Activated B cell treated with CpG ODN at 0.5 μM for 24 hours (primary cell): Measurements from ENCODE around the gene TWF1. TPM values are rescaled to one million over a fixed set of nuclear protein-coding genes. Genes with fewer than 3 reads are reported as not detected.

ENCODE experiments used
- ATAC-seq: fragments of 200-7000 bp; cut with Tn5 transposase; one replicate; pipeline ENCODE4 v1.10.0; 2021; ENCODE audit warnings: low read depth, mild to moderate bottlenecking, moderate library complexity
- CTCF ChIA-PET: fragments of 350-600 bp; sonication (Branson Sonifier 250); formaldehyde crosslinking; loops from one replicate; lab custom pipeline; 2021; ENCODE audit warnings: antibody characterized with exemption; lab: Charles Lee
- POLR2A ChIA-PET: fragments of 350-600 bp; sonication (Branson Sonifier 250); formaldehyde crosslinking; loops from one replicate; lab custom pipeline; 2021; ENCODE audit warnings: antibody characterized with exemption; lab: Charles Lee
- DNase-seq: peaks from one replicate; pipeline ENCODE4 v3.0.0; 2022
- H3K27ac Mint-ChIP-seq: one replicate; pipeline ENCODE4 v1.8.0; 2020; ENCODE audit warnings: mixed read lengths
- H3K27me3 Mint-ChIP-seq: one replicate; pipeline ENCODE4 v1.8.0; 2021; ENCODE audit warnings: mixed read lengths
- H3K36me3 Mint-ChIP-seq: one replicate; pipeline ENCODE4 v1.8.0; 2021; ENCODE audit warnings: low read depth, mixed read lengths
- H3K4me1 Mint-ChIP-seq: one replicate; pipeline ENCODE4 v1.8.0; 2021; ENCODE audit warnings: mixed read lengths
- H3K4me3 Mint-ChIP-seq: one replicate; pipeline ENCODE4 v1.8.0; 2020; ENCODE audit warnings: mild to moderate bottlenecking, mixed read lengths
- H3K9me3 Mint-ChIP-seq: one replicate; pipeline ENCODE4 v1.8.0; 2020; ENCODE audit warnings: mixed read lengths
- CTCF ChIP-seq: fragments of 200-600 bp; IDR thresholded peaks from one replicate; pipeline ENCODE4 v1.8.0; 2022; ENCODE audit warnings: antibody characterized with exemption, mild to moderate bottlenecking
- intact Hi-C: fragments of 100-400 bp; cut with micrococcal nuclease; formaldehyde crosslinking; loops from one replicate; pipeline ENCODE4 v1.15.1; 2024
- total RNA-seq: library from RNA; stranded (reverse); gene quantifications from 2 replicates; pipeline ENCODE4 v1.2.3, GENCODE V29; 2022

TWF1 gene
- total RNA-seq, 1 donor from 2014 or later: 28.2 TPM

- POLR2A ChIA-PET: interaction anchor here (1.2 kb wide), 1 partner anchor 17 kb away, joined by 3 read pairs; no protein-coding TSS in a partner anchor
- Mint-ChIP-seq H3K27ac (no peak overlapping the region), H3K36me3 (no peaks in the 10 kb centered on the region)
These were observed 18.2 kb upstream of the TWF1 start for GRCh38 chr12:43824207-43824775.

GRCh38 chr12:43816168-43816567 is 10.1 kb upstream of the TWF1 start:
- peaks cover 14% of the 10 kb centered on the region for H3K27me3 Mint-ChIP-seq
- no peak overlapping the region for H3K4me3 Mint-ChIP-seq

More at GRCh38 chr12:43824207-43824775, 18.2 kb upstream of the TWF1 start:
- CTCF ChIA-PET: no interaction called here
- no peaks in the 10 kb centered on the region for H3K27me3 Mint-ChIP-seq
- no peak overlapping the region for H3K4me3 Mint-ChIP-seq
- intact Hi-C loops: no loop called here
- H3K4me1 Mint-ChIP-seq: peaks cover 12% of the 10 kb centered on the region
- H3K9me3 Mint-ChIP-seq: no peaks in the 10 kb centered on the region
- TF ChIP-seq CTCF: no peak
- DNase-seq (no peak), ATAC-seq (no peak)

GRCh38 chr12:43815416-43815815 is 9.3 kb upstream of the TWF1 start:
- ATAC-seq: no peak
- no peaks in the 10 kb centered on the region for H3K9me3 Mint-ChIP-seq
- no peak for TF ChIP-seq CTCF
- H3K27ac Mint-ChIP-seq: no peak overlapping the region
- intact Hi-C loops: no loop called here
- H3K4me3 Mint-ChIP-seq: no peak overlapping the region
- H3K27me3 Mint-ChIP-seq: peaks cover 14% of the 10 kb centered on the region
- POLR2A ChIA-PET: no interaction called here
- DNase-seq: no peak
- no peaks in the 10 kb centered on the region for H3K36me3 Mint-ChIP-seq
- CTCF ChIA-PET: no interaction called here
- H3K4me1 Mint-ChIP-seq: no peaks in the 10 kb centered on the region

More at GRCh38 chr12:43816168-43816567, 10.1 kb upstream of the TWF1 start:
- no peaks in the 10 kb centered on the region for H3K4me1 Mint-ChIP-seq
- DNase-seq (no peak), ATAC-seq (no peak)
- intact Hi-C loops: no loop called here
- ChIA-PET CTCF (no interaction called here), POLR2A (no interaction called here)
- H3K27ac Mint-ChIP-seq: no peak overlapping the region
- TF ChIP-seq CTCF: no peak
- H3K36me3 Mint-ChIP-seq: no peaks in the 10 kb centered on the region
- H3K9me3 Mint-ChIP-seq: no peaks in the 10 kb centered on the region

GRCh38 chr12:43812926-43813325 is 6.8 kb upstream of the TWF1 start:
- H3K27ac Mint-ChIP-seq: no peak overlapping the region
- no peaks in the 10 kb centered on the region for H3K4me1 Mint-ChIP-seq
- no peak for TF ChIP-seq CTCF

GRCh38 chr12:43812057-43812456 is 5.9 kb upstream of the TWF1 start:
- POLR2A ChIA-PET: no interaction called here
- CTCF ChIA-PET: no interaction called here

More at GRCh38 chr12:43812926-43813325, 6.8 kb upstream of the TWF1 start:
- no peak for DNase-seq
- no peaks in the 10 kb centered on the region for H3K9me3 Mint-ChIP-seq
- ChIA-PET POLR2A (interaction anchor here (0.7 kb wide), 1 partner anchor 27 kb away, joined by 3 read pairs; no protein-coding TSS in a partner anchor), CTCF (no interaction called here)
- no peaks in the 10 kb centered on the region for H3K36me3 Mint-ChIP-seq
- no peak overlapping the region for H3K4me3 Mint-ChIP-seq
- no peak for ATAC-seq
- H3K27me3 Mint-ChIP-seq: peaks cover 11% of the 10 kb centered on the region
- intact Hi-C loops: no loop called here

More at GRCh38 chr12:43812057-43812456, 5.9 kb upstream of the TWF1 start:
- ATAC-seq: no peak
- H3K4me1 Mint-ChIP-seq: peaks cover 3% of the 10 kb centered on the region
- no peak for TF ChIP-seq CTCF
- DNase-seq: no peak
- H3K4me3 Mint-ChIP-seq: no peak overlapping the region
- H3K27me3 Mint-ChIP-seq: peaks cover 11% of the 10 kb centered on the region
- intact Hi-C loops: no loop called here
- H3K36me3 Mint-ChIP-seq: no peaks in the 10 kb centered on the region
- no peak overlapping the region for H3K27ac Mint-ChIP-seq
- H3K9me3 Mint-ChIP-seq: no peaks in the 10 kb centered on the region
